NCI-H524 (cell line): ENCODE measurements around the gene GDF11.

Source experiments
- DNase-seq, 2 experiments: peaks; one replicate each; lab custom pipeline; 2025; lab: John Stamatoyannopoulos, UW

The GDF11 gene

DNA sequence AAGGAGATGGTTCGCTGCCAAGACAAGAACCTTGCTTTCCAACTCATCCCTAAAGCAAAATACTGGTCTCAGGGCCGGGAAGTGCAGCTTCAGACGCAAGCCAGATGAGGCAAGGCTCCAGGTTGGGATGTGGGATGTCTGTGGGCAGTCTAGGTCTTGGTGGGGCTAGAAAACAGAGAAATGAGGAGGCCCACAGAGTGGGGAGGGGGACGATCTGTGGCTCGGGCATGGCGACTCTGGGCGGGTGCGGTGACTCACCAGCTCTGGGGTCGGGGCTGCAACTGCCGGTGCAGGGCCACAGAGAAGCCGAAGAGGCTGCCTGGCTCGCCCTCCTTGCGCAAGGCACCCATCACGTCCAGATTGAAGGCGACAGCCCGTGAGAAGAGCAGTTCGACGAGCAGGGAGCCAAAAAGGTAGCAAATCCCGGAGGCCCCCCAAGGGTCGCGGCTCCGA, 35.7 kb upstream of the GDF11 start:
- no peak for DNase-seq

DNA sequence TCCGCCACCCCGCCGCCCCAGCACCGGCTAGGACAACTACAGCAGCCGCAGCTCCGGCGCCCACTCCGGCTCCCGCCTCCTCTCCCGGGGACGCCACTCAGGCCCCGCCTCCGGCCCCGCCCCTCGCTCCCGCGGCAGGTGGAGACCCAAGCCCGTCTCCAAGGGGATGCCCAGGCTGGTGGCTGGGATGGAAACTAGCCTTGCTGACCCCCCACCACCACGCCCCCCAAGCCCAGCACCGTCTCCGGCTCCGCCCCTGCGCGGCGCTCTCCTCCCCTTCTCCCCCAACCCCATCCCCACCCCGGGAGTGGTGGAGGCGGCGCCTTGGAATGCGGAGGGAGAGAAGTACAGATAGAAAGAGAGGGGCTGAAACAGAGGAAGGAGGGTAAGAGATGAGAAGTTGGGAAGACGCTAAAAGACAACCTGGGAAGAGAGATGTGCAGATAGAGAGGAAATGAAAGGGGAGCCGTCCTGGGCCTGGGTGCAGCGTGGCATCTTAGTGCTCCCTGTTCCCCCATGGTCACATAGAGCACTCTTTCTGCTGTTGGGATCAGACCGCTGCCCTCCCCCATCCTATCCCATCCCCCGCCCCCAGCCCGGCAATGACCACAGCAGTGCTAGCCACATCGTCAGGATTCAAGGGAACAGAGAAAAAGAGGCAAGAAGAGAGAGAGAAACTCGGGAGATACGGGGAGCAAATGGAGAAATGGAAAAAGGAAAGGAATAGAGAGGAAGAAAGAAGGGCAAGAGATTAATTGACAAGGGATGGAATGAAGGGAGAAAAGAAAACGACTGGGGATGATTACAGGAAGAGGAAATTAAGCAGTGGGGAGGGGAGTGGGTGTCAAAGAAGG, 34.9 kb upstream of the GDF11 start, which contains the start of gene ITGA7:
TSS of gene ITGA7 (minus strand) at position 64 of the 854 bp plus-strand sequence. CDS start 222 bp downstream, outside the sequence.
- DNase-seq, result peak; percentile 78 to 89

DNA sequence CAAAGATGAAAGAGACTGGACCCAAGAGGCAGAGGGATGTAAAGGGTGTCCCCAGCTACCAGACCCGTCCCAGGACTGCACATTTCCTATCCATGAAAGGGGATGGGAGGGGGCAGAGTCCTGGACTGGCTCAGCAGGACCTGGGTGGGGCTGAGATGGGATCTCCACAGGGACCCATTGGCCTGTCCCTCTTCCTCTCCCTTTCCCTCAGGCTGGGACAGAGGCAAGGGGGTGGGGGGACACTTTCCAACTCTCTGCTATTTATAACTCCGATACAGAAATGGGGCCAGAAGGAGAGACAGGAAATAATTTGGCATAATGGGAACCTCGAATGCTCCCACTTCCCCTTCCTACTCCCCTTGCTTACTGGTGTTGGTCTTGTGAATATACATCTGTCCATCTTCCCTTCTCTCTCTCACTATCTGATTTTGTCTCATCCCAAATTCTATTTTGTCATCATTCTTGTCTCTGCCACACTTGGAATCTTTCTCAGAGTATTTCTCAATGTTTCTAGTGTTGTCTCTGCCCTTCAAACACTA, 34.2 kb upstream of the GDF11 start:
- no peak for DNase-seq

DNA sequence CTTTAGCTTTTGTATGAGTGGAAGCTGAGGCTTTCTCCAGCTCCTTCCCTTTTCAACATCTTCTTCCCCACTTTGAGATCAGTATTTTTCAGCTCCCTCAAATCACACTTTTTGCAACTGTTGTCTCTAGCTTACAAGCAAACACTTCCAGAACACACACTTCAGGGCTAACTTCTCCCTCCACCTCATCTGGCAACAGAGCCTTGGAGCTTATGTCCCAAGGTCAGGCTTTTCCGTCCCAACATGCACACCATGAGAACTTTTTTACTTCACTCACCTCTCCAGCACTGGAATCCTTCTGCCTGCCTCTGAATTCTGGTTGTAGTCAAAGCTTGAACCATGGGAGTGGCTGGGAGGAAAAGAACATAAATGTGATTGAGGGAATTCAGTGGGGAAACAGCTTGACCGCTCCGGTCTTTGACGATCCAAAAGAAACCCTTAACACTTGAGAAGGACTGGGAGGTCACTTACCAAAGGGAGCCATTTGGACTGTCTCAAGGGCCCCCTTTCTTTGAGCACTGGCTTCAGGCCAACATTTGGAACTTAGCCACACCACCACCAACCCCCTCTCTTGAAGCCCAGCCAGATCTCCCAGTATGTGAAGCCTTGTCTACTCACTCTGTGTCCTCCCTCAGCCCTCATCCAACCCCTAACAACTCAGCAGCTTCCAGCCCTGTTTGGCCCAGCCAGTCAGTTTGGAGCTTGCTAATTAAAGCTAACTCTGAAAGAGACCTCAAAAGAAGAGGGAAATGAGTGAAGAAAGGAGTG, 31.0 kb upstream of the GDF11 start:
- no peak for DNase-seq

DNA sequence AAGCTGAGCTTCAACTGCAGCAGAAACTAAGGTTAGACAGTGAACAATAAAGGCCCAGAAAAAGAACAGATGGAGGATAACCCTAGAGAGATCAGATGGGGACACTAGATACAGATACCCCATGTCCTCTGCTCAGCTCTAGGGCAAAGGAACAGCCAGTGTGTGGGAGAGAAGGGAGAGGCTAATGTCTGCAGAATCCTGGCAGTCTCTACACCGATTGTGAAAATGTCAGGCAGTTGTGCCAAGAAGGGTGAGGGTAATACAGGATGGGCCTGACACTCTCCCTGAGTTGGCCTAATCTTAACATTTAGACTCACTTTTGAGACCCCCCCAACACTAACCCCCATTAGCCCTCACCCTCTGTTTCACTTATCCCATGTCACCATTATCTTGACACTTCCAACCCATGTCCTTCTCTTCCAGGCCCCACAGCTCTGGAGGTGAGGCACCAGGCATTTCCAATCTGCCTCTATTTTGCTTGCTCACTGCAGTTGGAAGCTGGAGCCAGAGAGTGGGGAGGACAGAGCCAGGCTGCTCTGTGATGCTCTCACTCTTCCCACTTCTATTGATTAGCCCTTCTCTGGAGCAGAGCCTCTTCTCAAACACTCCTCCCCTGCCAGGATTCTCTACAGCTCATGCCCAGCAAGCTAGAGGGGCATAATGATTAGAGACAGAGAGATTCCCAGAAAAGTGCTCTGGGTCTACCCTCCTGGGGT, 30.1 kb upstream of the GDF11 start:
- DNase-seq, result no peak

DNA sequence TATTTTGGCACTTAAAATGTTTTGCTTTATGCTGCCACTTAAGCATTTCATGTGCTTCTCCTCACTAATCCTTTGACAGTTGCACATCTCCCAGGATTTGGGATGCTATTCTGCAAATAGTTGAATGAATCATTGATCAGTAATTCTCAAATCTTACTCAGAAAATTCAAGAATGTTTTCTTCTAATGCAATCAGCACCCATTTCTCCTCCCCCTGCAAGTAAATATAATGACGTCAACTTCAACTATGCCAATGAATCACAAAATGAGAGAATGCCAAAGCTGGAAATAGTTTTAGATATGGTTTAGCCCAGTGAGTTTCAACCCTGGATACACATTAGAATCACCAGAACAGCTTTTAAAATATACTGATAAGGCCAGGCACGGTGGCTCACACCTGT, 29.2 kb upstream of the GDF11 start:
- DNase-seq, result no peak

DNA sequence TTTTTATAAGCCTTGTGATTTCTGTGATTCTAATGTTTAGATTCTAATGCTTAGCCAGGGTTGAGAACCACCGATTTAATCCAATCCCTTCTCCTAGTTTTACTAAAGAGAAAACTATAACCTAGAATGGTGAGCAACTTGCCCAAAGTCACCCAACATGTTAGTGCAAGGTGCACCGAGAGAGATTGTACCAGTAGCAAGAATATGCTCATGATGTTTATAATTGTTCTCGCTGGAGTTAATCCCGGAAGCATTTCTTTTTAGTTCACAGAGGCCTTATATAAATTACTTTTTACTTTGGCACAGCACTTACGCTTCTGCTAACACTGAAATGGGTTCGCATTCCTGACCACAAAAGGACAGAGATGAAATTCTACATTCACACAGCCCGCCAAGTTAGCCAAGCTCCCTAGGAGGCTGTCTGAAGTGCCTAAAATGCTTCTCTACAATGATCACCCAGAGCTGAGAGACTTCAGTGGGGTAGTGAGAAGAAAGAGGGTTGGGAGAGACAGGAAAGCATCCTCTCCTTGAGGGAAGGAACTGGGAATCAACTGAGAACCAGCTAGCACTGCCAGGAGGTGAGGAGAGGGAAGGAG, 27.7 kb upstream of the GDF11 start:
- no peak for DNase-seq

DNA sequence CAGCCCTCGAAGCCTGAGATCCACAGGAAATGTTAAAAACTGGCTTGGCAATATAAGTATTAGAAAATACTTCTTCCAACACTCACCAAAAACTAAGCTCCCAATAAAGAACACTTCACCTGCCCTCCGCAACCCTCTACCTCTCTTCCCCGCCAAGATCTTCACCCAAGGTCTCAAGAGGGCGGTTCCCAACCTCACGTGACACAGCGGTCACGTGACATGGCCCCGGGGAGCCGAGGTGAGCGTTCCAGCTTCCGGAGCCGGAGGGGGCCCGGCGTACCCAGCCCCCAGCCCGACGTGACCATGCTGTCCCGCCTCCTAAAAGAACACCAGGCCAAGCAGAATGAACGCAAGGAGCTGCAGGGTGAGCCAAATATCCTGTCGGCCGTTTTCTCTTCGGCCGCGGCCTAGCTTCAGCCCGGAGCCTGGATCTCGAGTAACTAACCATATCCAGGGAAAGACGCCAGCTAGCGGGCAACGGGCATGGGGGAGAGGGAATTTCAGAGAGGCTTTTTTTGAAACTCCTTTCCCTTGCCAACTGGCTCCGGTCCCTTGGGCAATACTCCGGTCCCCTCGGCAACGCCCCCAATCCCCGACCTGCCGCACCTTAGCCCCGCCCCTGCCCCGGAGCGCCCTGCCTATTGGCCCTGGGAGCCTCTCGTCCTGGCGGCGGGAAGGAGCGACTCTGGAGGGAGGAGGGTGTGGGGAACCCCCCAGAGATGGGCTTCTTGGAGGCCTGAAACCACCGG, 26.9 kb upstream of the GDF11 start, which contains the start of gene BLOC1S1:
TSS of gene BLOC1S1 (plus strand) at position 214 of the 749 bp plus-strand sequence. CDS start at position 220, 6 bp downstream.
- peak; percentile 89 to 95 for DNase-seq

DNA sequence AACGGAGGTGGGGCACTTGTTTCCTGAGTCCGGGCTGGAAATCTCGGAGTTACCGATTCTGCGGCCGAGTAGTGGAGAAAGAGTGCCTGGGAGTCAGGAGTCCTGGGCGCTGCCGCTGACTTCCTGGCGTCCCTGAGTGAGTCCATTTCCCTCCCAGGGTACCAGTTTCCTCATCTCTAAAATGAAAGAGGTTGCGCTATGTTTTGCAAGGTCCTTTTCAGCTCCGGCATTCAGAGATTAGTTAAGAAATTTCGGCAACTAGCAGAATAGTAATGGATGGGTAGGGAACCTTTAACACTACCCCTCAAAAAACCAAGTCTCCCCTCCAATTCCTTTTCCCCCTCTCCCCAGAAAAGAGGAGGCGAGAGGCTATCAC, 26.4 kb upstream of the GDF11 start:
- no peak for DNase-seq

DNA sequence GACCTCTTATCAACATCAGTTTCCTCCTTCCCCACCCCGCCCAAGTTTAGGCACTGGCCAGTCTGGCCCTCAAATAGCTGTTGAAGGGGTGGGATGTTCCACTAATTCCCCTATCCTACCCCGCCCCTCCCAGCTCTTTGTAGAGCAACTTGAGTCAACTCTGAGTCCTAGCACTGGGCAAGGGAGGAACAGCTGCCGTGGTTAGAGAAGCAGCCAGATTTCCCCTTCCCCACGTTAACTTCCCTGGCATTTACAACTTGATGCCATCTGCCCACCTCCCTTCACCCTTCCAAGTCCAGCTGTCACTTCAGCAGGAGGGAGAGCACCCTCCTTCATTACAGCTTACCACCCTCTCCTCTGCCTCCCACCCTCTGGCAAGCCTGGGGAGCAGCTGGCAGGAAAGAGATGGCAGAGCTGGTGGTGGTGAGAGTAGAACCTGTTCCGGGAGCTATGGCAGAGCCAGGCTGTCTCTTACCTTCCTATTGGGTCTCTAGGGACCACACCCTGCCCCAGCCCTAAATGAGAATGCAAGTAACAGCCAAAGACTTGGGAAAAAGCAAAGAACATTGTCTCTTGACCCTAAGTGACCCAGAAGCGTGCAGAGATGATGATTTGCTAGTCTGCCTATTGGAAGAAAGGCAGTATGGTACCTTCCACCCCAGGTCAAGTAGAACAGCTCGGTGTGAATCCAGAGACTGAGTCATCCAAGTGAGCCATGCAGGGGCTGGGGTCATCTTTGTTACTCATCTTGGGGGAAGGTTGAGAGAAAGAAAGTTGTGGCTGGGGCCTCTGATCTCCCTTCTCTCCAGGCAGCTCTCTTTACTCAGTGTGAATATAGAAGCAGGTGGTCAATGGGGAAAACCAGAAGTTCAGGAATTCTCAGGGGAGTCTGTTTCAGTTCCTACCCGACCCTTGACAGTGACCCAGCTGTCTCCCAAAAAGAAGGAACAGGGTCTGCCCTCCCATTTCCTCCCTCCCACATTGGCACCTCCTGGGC, 25.6 kb upstream of the GDF11 start:
- DNase-seq, result peak; percentile 99

DNA sequence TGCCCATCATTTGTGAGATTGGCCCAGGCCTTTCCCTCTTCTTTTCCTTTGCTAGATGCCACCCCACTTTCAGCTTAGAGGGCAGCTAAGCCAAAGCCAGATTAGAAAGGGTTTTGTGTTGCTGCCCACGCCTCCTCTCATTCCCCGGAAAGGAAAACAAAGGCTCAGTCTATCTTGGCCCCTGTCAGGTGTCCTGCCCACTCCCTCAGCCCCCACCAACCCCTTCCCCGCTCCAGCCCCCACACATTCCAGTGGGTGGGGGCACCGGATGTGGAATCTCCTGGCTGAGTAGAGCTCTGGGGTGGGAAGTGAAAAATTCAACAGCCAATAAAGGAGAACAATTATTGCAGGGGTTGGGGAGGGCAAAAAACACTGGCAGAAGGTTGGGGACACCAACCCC, 24.9 kb upstream of the GDF11 start:
- no peak for DNase-seq

DNA sequence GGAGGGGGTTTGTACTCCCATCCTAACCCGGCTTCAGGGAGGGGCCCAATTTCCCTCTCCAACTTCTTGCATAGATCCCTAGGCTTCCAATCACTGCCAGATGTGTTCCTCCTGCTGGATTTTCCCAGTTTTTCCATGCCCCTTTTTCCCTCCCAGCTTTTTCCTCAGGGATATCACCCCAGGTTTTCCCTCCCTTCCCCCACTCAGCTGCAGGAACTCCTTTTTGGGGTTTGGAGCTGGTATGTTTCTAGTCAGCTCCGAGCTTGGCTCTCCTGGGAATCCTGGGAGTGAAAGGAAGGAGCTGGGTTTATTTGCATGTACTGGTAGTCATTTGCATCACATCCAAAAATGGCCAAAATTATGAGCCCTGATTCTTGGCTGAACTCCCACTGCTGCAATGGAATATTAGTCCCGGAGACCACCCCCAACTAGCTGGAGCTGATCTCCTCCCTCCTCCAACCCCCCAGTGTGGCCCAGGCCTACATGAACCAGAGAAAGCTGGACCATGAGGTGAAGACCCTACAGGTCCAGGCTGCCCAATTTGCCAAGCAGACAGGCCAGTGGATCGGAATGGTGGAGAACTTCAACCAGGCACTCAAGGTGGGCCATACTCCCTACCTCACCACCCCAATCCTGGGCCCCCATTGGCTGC, 24.2 kb upstream of the GDF11 start:
- DNase-seq, result no peak

DNA sequence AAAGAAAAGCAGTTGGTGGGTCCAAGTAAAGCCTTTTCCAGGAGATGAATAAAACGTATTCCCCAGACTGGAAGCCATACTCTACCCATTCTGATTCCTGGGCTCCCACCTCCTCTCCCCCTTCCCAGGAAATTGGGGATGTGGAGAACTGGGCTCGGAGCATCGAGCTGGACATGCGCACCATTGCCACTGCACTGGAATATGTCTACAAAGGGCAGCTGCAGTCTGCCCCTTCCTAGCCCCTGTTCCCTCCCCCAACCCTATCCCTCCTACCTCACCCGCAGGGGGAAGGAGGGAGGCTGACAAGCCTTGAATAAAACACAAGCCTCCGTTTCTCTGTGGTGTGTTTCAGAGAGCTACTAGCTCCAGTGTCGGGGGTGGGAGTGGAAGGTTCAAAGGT, 23.6 kb upstream of the GDF11 start:
- peak in 1 of 2 experiments; percentile 36 for DNase-seq

DNA sequence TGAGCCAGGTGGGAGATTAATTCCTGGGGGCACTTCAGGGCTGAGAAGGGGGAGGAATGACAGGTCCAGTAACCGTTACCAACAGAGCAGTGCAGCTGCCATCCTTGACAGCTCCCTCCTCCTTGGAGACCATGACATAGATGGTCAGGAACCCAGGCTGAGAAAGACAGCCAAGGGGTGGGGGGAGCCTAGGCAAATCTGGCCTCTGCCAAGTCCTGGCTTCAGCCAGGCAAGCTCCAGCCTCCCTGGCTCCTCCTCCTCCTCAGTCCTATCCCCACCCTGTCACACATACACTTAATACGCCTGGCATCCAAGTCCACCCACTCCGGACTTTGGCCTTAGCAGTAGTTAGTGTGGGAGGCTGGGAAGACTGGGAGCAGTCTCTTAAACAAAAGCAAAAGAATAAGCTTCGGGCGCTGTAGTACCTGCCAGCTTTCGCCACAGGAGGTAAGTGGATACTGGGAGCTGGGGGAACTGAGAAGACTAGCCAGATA, 22.8 kb upstream of the GDF11 start, which contains the start of gene RDH5:
TSS of gene RDH5 (plus strand) at position 323 of the 494 bp plus-strand sequence. CDS start 792 bp downstream, outside the sequence.
- peak; percentile 90 to 95 for DNase-seq

DNA sequence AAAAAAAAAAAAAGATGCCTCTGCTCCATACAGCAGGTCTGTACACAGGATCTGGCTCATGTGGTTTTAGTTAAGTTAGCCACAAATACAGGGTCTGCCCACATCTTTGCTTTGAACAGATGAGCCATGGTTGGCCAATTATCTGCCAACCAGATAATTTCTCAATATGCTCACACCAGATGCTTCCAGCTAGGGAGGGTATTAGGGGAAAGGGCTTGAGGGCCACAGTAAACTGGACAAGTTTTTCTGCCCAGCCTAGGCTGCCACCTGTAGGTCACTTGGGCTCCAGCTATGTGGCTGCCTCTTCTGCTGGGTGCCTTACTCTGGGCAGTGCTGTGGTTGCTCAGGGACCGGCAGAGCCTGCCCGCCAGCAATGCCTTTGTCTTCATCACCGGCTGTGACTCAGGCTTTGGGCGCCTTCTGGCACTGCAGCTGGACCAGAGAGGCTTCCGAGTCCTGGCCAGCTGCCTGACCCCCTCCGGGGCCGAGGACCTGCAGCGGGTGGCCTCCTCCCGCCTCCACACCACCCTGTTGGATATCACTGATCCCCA, 22.0 kb upstream of the GDF11 start:
- peak; percentile 96 to 98 for DNase-seq

DNA sequence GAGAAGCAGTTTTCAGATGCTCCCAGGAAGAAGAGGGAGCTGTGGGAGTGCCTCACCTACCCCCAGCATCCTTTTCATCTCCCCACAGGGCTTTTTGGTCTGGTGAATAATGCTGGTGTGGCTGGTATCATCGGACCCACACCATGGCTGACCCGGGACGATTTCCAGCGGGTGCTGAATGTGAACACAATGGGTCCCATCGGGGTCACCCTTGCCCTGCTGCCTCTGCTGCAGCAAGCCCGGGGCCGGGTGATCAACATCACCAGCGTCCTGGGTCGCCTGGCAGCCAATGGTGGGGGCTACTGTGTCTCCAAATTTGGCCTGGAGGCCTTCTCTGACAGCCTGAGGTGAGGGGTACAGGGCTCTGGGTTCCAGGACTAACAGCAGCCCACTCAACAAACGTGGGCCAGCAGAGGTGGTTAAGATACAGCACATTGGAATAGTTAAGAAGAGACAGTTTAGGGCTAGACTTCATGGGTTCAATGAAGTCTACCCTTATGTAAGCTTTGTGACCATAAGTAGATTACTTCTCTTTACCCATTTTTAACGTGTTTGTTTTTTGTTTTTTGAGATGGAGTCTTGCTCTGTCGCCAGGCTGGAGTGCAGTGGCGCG, 21.2 kb upstream of the GDF11 start:
- no peak for DNase-seq

DNA sequence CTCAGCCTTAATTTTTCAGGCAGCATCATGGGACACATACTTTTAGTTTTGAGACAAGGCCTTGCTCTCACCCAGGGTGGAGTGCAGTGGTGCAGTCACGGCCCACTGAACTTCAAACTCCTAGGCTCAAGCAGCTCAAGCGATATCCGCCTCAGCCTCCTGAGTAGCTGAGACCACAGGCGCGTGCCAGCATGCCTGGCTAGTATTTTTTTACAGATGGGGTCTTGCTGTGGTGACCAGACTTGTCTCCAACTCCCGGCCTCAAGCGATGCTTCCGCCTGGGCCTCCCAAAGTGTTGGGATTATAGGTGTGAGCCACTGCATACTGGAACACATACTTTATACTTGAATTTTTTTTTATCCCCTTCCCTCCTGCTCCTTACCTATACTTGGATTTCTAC, 20.0 kb upstream of the GDF11 start:
- DNase-seq, result peak in 1 of 2 experiments; percentile 2
